ENCODE results near the gene ABCA9. TPM values are rescaled to one million over a fixed set of nuclear protein-coding genes. Genes with fewer than 3 reads are reported as not detected.

The ABCA9 gene
- total RNA-seq (2014; rRNA removed; shearing (Covaris generic)), result not detected in 2 replicates
- polyA plus RNA-seq (2016; fragmentation: Nextera tagmentation; extraction: Ambion mirVana), result not detected in 2 replicates
- long read RNA-seq, result 0 reads

GRCh38 chr17:69060822-69061221, at the start of gene ABCA9:
Gene ABCA9, minus strand, starts transcription at chr17:69060927. Its CDS starts 9,801 bp downstream, at chr17:69051126.
- Mint-ChIP-seq H3K27ac (no peak within 1 kb of the TSS), H3K27me3 (ENCODE audit: insufficient read depth, low read depth, poor library complexity) (no peaks in the 10 kb centered on the region), H3K4me3 (no peak within 1 kb of the TSS), H3K36me3 (ENCODE audit: low read depth) (no peaks in the 10 kb centered on the region), H3K9me3 (no peaks in the 10 kb centered on the region), H3K4me1 (peaks cover 5% of the 10 kb centered on the region; the same call in 2 of the 3 replicates)
- Histone ChIP-seq H3K36me3 (ENCODE audit: insufficient read depth) (no peaks in the 10 kb centered on the region), H2AFZ (no peak within 1 kb of the TSS), H3K4me3 (no peak within 1 kb of the TSS), H3K4me1 (ENCODE audit: insufficient read depth) (no peaks in the 10 kb centered on the region), H3K27ac (ENCODE audit: low read depth) (no peak within 1 kb of the TSS), H3F3A (replicated peaks; ENCODE audit: low read depth) (no peaks in the 10 kb centered on the region), H3K9me2 (ENCODE audit: insufficient read depth) (no peaks in the 10 kb centered on the region), H3K79me2 (replicated peaks; ENCODE audit: insufficient read depth) (no peaks in the 10 kb centered on the region), H3K27me3 (ENCODE audit: insufficient read depth) (no peaks in the 10 kb centered on the region), H3K4me2 (no peak within 1 kb of the TSS), H4K20me1 (replicated peaks; ENCODE audit: insufficient read depth) (no peaks in the 10 kb centered on the region)
- DNase-seq (ENCODE audit: low spot score) (no peak), ATAC-seq (no peak)
- no peak for TF ChIP-seq STAT1 (IDR thresholded peaks at IDR 0.05; ENCODE audit: unreplicated experiment)
- TF ChIP-seq REST (IDR thresholded peaks at IDR 0.05; ENCODE audit: unreplicated experiment), result no peak
- no peak for TF ChIP-seq EZH2 (IDR thresholded peaks at IDR 0.05; ENCODE audit: low read depth, unreplicated experiment)
- TF ChIP-seq ZNF114 (CRISPR knock-in tag; IDR thresholded peaks at IDR 0.05), result no peak
- TF ChIP-seq CREB1 (CRISPR knock-in tag; IDR thresholded peaks at IDR 0.05; ENCODE audit: low read depth), result no peak

- Histone ChIP-seq H3K27me3 (ENCODE audit: insufficient read depth) (no peaks in the 10 kb centered on the region), H3K27ac (ENCODE audit: low read depth) (no peak overlapping the region)
- no peaks in the 10 kb centered on the region for H3K36me3 Mint-ChIP-seq (ENCODE audit: low read depth)
- TF ChIP-seq REST (IDR thresholded peaks at IDR 0.05; ENCODE audit: unreplicated experiment) (no peak), POLR2AphosphoS5 (IDR thresholded peaks at IDR 0.05; ENCODE audit: low read depth) (no peak), JUNB (IDR thresholded peaks at IDR 0.05; ENCODE audit: unreplicated experiment) (no peak), ZNF331 (CRISPR knock-in tag; IDR thresholded peaks at IDR 0.05; ENCODE audit: low read depth) (no peak), ETS1 (IDR thresholded peaks at IDR 0.05) (no peak), STAT1 (IDR thresholded peaks at IDR 0.05; ENCODE audit: unreplicated experiment) (no peak), NANOG (IDR thresholded peaks at IDR 0.05; ENCODE audit: borderline replicate concordance) (no peak), ZNF114 (CRISPR knock-in tag; IDR thresholded peaks at IDR 0.05) (no peak), CREB1 (CRISPR knock-in tag; IDR thresholded peaks at IDR 0.05; ENCODE audit: low read depth) (no peak), EZH2phosphoT487 (IDR thresholded peaks at IDR 0.05; ENCODE audit: unreplicated experiment) (no peak)
Observed at GRCh38 chr17:69105907-69106730, 45.4 kb upstream of the ABCA9 start.

More at GRCh38 chr17:69105907-69106730, 45.4 kb upstream of the ABCA9 start:
- Histone ChIP-seq H3K4me1 (ENCODE audit: insufficient read depth) (no peaks in the 10 kb centered on the region), H3K4me3 (no peak overlapping the region), H3K36me3 (ENCODE audit: insufficient read depth) (no peaks in the 10 kb centered on the region), H2AFZ (no peak overlapping the region), H3K4me2 (no peak overlapping the region), H3K79me2 (replicated peaks; ENCODE audit: insufficient read depth) (no peaks in the 10 kb centered on the region), H3K9me2 (ENCODE audit: insufficient read depth) (no peaks in the 10 kb centered on the region), H4K20me1 (replicated peaks; ENCODE audit: insufficient read depth) (no peaks in the 10 kb centered on the region), H3F3A (replicated peaks; ENCODE audit: low read depth) (no peaks in the 10 kb centered on the region)
- Mint-ChIP-seq H3K4me3 (no peak overlapping the region), H3K27me3 (ENCODE audit: insufficient read depth, low read depth, poor library complexity) (no peaks in the 10 kb centered on the region), H3K9me3 (no peaks in the 10 kb centered on the region), H3K4me1 (no peaks in the 10 kb centered on the region), H3K27ac (no peak overlapping the region)
- ATAC-seq (no peak), DNase-seq (ENCODE audit: low spot score) (no peak)
